ENCODE data around the gene TOMT.
"Not testable (repeated sequence)": the region's sequence is repeated elsewhere in the genome, so short reads cannot be mapped to it uniquely, and the experiment has no call there.

Gene TOMT

DNA sequence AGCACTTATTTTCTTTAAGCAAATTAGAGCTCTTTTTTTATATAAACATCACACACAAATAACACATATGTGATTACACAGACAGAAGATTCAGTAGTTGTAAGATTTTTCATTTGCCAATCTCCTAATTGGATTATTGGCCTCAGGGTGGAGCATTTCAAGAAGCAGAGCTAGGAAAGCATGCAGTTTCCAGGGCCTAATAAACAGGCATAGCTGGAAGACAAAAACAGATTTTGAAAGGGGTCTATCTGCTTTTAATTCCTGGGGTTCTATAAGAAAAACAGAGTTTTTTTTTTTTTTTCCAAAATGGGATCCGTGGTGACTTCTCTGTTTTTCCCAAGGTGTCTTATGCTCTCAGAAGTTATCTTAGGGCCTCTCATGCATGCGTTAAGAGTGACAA, 22.2 kb downstream of the TOMT start:
- no peak for DNase-seq

DNA sequence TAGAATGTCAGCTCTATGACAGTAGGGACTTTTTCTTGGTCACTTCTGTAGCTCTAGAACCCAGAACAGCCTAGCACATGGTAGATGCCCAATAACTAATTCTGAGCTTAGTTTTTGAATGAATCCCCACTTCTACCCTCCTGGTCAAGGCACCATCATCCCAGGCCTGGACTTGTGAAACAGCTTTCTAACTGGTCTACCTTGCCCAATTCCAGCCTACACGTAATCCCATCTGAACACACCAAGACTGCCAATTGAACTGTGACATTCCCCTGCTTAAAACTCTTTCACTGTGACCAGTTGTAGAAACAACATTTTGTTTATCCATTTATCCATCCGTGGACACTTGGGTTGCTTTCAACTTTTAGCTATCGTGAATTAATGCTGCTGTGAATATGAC, 23.7 kb downstream of the TOMT start:
- DNase-seq, result no peak

DNA sequence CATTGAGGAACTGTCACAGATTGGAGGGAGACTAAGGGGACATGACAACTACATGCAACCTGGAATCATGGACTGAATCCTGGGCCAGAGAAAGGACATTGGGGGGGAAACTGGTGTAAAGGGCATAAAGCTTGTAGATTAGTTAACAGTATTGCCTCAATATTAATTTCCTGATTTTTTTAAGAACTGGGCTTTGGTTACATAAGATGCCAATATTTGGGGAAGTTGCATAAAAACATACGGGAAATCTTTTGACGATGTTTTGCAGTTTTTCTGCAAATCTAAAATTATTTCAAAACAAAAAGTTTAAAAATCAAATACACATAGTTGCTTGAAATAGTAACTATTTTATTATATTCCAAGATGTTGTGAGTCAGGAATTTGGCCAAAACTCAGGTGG, 26.9 kb downstream of the TOMT start:
- no peak for DNase-seq

DNA sequence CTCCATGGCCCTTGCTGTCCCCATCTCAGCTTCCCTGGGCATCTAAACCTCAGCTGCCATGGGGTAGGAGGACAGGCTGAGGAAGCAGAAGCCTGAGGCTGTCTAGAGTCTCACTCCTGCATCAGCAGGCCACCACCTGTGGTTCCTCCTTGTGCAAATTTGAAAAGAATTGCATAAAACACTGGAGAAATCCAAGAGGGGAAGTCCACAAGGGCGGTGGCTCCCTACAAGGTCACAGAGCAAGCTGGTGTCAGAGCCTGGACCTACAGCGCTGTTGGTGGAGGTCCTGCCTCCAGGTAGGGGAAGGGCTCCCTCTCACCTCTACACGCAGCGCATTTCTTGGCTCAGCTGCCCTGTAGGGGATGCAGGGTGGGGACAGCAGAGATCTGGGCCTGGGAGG, 29.7 kb downstream of the TOMT start, which contains the start of gene FOLR3:
Gene FOLR3 (plus strand): TSS at position 253 of the 400 bp plus-strand sequence. CDS start 228 bp downstream, outside the sequence.
- DNase-seq, result not testable (repeated sequence)

DNA sequence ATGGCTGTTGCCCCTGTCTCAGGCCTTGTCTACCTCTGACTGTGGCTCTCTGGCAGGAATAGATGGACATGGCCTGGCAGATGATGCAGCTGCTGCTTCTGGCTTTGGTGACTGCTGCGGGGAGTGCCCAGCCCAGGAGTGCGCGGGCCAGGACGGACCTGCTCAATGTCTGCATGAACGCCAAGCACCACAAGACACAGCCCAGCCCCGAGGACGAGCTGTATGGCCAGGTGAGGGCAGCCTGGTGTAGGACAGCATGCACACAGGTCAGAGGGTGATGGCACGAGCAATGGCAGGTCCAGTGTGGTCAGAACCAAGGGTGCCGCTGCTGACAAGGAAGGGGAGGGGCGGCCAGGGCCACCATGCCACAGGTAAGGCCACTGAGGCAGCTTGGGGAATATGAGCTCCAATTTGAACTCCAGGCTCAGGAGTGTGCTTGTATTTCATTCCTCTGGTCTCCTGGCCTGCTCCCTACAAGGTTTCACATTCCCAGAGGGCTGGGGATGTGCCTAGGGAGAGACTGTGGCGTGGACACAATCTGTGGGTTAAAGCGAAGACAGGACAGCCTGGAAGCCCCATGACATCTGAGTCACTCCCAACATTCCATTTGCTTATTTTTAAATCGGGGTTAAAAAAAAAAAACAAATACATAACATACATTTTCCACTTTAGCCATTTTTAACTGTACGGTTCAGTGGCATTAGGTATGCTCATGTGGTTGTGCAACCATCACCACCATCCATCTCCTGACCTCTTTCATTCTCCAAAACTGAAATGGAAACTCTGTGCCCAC, 30.4 kb downstream of the TOMT start:
- DNase-seq, result no peak

DNA sequence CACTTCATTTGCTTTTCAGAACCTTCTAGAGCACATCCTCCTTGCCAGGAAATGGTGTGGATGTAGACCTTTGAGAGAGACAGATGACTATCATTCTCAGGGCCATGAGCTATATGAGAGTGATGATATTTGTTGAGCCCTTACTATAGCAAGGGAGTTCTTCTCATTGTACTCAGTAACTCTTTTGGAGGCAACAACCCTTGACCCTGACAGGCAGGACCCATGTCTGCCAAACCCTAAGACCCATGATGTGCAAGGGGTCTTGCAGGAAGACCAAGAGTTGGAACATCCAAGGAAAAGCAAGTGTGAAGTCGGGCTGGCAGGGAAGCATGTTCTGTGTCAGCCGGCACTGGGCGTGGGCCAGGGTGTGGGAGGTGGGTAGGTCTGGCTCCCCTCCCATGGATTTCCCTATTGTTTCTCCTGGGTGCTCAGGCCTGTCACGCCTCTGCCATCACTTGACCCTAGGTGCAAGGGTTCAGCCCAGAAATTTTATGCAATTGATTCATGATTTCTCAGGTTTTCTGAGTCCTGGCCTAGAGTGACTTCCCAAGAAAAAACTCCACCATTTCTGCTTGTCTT, 31.0 kb downstream of the TOMT start:
- no peak for DNase-seq

DNA sequence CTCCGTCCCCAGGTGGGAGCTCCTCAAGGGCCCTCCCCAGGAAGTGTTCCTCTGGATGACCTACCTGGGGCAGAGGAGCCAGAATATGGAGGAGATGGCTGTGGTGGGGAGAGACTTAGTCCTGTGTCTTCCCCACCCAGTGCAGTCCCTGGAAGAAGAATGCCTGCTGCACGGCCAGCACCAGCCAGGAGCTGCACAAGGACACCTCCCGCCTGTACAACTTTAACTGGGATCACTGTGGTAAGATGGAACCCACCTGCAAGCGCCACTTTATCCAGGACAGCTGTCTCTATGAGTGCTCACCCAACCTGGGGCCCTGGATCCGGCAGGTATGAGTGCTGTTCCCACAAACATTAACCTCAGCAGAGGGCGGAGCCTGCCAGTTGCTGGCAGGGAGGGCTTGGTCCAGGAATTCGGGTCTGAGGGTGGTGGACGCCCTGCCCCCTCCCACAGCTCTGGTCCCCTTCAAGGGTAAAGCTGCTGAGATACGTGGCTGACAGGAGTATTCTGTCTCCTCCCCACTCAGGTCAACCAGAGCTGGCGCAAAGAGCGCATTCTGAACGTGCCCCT, 33.2 kb downstream of the TOMT start:
- no peak for DNase-seq

DNA sequence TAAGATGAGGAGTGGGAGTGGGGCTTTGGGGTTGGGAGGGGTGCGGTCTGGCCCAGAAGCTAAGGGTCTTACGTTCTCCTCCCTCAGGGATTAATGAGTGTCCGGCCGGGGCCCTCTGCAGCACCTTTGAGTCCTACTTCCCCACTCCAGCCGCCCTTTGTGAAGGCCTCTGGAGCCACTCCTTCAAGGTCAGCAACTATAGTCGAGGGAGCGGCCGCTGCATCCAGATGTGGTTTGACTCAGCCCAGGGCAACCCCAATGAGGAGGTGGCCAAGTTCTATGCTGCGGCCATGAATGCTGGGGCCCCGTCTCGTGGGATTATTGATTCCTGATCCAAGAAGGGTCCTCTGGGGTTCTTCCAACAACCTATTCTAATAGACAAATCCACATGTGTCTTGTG, 33.8 kb downstream of the TOMT start:
- DNase-seq, result no peak

DNA sequence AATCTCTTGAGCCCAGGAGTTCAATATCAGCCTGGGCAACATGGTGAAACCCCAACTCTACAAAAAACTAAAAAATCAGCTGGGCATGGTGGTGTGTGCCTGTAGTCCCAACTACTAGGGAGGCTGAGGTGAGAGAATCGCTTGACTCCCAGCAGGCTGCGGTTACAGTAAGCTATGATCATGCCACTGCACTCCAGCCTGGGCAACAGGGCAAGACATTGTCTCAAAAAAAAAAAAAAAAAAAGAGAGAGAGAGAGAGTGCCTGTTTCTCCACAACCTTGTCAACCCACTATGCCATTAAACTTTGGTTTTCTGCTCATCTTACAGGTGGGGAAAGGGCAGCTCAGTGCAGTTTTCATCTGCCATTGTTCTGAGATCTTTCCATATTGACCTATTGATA, 34.9 kb downstream of the TOMT start:
- no peak for DNase-seq

DNA sequence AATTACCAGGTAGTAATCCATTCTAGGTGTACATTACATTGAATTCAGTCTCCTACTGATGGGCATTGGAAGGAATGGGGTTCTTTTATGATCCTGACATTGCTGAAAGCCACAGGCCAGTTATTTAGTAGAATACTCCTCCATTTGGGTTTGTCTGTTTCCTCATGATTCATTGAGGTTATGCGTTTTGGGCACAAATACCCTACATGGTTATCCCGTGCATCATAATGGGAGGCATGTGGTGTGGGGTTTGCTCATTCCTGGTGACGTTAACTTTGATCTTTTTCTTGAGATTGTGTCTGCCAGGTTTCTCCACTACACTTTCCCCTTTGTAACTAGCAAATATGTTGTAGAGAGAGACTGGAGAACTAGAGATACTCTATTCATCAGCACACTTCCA, 35.3 kb downstream of the TOMT start:
- no peak for DNase-seq

DNA sequence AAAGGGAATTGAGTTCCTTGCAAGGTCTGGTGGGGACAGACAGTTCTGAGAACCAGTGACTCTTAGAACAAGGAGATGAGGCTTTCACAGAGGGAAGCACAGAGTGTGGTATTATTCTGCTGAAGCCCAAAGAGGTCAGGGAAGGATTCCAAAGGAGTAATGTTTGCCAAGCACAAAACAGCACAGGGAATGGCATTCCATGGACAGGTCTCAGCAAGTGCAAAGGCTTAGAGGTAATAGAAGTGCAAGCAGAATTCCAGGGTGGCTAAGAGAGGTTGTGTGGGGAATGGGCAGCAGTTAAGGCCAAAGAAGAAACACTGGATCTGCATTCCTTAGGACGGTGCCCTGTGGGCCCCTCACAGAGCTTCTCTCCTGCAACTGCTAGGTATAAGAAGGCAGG, 36.4 kb downstream of the TOMT start:
- not testable (repeated sequence) for DNase-seq

DNA sequence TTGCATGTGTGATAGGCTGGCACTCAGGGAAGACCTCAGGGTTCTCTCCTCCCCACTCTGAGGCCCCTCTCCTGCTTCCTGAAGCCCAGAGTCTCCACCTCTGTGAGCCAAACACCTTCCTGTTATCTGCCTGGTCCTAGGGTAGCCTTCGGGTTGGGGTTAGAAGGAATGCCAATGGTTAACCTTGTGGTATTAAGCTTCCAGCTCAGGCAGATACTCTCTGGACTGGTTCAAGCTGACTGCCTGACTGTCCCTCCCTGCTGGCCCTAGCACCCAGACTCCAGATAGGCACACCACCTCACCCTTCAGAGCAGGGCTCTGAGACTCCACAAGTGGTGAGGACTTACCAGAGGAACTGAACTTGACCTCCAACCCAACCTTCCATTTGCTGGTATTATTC, 36.8 kb downstream of the TOMT start:
- DNase-seq, result not testable (repeated sequence)

DNA sequence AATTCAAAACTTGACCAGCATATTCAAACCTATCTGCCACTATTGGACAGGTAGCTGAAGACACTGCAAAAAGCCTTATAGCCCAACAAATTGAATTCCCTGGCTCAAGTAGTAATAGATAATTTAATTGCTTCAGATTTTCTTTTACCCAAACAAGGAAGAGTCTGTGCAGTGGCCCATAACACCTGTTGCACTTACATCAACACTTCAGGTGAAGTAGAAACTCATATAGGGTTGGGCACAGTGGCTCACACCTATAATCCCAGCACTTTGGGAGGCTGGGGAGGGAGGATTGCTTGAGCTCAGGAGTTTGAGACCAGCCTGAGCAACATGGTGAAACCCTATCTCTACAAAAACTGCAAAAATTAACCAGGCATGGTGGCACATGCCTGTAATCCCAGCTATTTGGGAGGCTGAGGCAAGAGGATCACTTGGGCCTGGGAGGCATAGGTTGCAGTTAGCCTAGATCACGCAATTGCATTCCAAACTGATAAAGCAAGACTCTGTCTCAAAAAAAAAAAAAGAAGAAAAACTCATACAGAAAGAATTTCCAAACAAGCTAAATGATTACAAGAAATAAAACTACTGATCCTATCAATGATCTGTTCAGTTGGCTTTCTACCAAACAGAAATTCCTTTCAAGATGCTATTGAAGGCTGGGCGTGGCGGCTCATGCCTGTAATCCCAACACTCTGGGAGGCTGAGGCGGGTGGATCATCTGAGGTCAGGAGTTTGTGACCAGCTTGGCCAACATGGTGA, 39.3 kb downstream of the TOMT start:
- no peak for DNase-seq

DNA sequence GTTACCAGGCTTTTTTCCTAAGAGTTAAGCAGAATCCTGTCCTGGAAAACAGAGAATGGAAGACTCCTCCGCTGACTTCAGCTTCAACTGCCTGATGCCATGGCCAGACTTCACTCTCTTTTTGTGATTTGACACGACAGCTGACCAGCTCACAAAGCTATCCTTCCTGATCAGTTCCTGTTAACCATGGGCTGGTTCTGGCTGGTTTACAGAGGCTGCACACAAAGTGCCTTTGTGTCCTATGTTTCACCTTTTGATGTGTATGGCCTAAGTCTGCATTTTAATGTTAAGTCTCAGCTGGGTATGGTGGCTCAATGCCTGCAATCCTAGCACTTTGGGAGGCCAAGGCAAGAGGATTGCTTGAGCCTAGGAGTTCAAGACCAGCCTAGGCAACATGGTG, 40.9 kb downstream of the TOMT start:
- no peak for DNase-seq

DNA sequence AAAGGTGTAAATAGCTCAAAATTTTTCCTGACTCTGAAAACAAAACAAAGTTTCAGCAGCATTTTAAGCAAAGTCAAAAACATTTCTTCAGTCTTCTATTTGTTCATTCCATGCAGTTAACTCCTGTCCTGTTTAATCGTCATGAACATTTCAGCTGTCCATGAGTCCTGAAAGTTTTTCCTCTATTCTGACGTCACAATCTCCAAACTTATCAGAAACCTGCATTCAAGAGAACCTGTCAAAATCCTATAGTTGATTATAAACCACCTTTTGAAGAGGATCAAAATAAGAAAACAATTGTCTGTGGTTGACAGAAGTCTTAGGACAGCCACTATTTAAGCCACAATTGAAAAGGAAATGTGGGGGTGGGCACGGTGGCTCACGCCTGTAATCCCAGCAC, 45.2 kb downstream of the TOMT start:
- no peak for DNase-seq

DNA sequence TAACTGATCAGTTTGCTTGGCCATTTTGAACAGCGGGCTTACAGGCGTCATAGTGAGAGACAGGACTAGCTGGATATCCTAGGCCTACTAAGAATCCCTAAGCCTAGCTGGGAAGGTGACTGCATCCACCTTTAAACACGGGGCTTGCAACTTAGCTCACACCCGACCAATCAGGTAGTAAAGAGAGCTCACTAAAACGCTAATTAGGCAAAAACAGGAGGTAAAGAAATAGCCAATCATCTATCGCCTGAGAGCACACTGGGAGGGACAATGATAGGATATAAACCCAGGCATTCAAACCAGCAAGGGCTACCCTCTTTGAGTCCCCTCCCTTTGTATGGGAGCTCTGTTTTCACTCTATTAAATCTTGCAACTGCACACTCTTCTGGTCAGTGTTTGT, 48.1 kb downstream of the TOMT start:
- DNase-seq, result not testable (repeated sequence)

DNA sequence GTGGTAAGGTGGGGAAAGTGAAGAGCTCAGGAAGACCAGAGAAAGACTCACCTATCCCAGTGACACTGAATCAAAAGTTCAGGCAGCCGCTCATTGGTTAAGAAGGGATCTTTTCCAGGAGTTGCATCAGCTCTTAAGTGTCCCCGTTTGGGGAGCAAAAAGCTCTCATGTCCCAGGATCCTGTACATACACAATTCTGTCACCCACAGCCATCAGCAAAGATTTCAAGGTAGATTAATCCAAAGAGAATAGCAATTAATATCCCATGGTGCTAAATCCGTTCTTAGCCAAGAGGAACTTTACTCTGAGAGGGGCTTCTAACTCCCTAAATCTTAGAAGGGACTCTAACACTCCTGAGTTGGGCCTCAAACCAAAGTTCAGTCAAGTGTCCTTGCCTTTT, 49.1 kb downstream of the TOMT start:
- no peak for DNase-seq

DNA sequence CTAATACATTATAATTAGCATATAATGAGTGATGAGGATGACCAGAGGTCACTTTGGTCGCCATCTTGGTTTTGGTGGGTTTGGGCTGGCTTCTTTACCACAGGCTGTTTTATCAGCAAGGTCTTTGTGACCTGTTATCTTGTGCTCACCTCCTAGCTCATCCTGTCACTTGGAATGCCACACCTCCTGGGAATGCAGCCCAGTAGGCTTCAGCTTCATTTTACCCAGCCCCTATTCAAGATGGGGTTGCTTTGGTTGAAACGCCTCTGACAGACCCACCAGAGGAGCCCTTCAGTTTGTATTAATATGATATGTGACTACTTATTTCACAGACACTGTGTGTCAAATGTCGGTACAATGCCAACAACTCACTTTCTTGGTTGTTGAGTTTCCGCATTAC, 50.0 kb downstream of the TOMT start:
- DNase-seq, result no peak

DNA sequence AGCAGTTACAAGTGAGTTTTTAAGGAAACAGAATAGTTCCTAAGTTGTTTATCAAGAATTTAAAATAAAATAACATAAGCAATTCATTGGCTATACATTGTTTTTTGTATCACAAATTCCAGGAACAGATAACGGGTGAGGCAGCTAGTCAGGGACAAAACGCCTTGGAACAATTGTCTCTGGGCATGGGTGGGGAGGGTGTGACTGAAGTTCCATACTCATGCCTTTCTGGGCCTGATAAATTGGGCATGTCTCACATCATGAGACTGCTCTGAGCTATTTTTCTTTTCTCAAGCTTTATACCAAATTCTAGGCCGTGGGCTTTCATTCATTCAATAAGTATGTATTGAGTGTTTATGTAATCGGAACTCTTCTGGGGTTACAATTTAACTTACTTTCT, 51.4 kb downstream of the TOMT start:
- DNase-seq, result no peak

Measured in right forelimb (tissue), 1 donor.